Panc1 (cell line): ENCODE measurements around the gene PRKG1.

Source experiments
- POLR2AphosphoS5 ChIP-seq: IDR thresholded peaks from 2 replicates; pipeline ENCODE4 v1.6.1; 2012; ENCODE audit warnings: mild to moderate bottlenecking, low read depth, low read length, moderate library complexity
- SIN3A ChIP-seq: IDR thresholded peaks from 2 replicates; pipeline ENCODE4 v1.6.1; 2012; ENCODE audit warnings: low read depth, mild to moderate bottlenecking, low read length, moderate library complexity, borderline replicate concordance; ENCODE audit not compliant: insufficient read depth
- TF ChIP-seq, protein P1 (sequence below), 2 experiments: IDR thresholded peaks; 2 replicates each; pipeline ENCODE4 v1.6.1; 2011 to 2012; ENCODE audit warnings: low read depth in 2 of 2, control low read depth in 1 of 2, low read length in 1 of 2, mild to moderate bottlenecking in 1 of 2, moderate library complexity in 1 of 2; ENCODE audit not compliant: insufficient read depth in 1 of 2
- TF ChIP-seq, protein P2 (sequence below): fragments of 450-650 bp; IDR thresholded peaks from 2 replicates; pipeline ENCODE4 v1.5.1; 2017; ENCODE audit warnings: mild to moderate bottlenecking

DNA sequence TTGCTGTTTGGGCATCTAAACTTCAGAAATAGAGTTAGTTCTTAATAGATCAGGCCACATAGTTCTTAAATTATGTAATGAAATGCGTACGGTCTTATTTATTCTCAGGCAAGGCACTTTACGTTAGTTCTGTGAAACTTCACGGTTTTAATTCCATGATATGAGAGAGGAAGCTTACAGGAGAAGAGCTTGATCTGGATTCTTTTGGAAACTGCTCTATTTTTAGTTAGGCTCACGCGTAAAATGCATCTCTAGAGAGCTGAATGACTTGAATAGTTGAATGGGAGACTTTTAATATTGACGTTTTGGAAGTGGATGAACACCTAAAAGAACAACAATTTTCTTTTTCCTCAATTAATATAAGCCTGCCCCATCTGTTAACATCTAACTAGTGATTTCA is 71.1 kb downstream of the PRKG1 start:
- TF ChIP-seq, protein P1, sequence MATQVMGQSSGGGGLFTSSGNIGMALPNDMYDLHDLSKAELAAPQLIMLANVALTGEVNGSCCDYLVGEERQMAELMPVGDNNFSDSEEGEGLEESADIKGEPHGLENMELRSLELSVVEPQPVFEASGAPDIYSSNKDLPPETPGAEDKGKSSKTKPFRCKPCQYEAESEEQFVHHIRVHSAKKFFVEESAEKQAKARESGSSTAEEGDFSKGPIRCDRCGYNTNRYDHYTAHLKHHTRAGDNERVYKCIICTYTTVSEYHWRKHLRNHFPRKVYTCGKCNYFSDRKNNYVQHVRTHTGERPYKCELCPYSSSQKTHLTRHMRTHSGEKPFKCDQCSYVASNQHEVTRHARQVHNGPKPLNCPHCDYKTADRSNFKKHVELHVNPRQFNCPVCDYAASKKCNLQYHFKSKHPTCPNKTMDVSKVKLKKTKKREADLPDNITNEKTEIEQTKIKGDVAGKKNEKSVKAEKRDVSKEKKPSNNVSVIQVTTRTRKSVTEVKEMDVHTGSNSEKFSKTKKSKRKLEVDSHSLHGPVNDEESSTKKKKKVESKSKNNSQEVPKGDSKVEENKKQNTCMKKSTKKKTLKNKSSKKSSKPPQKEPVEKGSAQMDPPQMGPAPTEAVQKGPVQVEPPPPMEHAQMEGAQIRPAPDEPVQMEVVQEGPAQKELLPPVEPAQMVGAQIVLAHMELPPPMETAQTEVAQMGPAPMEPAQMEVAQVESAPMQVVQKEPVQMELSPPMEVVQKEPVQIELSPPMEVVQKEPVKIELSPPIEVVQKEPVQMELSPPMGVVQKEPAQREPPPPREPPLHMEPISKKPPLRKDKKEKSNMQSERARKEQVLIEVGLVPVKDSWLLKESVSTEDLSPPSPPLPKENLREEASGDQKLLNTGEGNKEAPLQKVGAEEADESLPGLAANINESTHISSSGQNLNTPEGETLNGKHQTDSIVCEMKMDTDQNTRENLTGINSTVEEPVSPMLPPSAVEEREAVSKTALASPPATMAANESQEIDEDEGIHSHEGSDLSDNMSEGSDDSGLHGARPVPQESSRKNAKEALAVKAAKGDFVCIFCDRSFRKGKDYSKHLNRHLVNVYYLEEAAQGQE (IDR thresholded peaks at IDR 0.05; ENCODE audit: insufficient read depth in 1 of 2, low read depth in 2 of 2, low read length in 1 of 2) = no peak
- TF ChIP-seq POLR2AphosphoS5 (no peak), SIN3A (no peak)
- TF ChIP-seq, protein P2, sequence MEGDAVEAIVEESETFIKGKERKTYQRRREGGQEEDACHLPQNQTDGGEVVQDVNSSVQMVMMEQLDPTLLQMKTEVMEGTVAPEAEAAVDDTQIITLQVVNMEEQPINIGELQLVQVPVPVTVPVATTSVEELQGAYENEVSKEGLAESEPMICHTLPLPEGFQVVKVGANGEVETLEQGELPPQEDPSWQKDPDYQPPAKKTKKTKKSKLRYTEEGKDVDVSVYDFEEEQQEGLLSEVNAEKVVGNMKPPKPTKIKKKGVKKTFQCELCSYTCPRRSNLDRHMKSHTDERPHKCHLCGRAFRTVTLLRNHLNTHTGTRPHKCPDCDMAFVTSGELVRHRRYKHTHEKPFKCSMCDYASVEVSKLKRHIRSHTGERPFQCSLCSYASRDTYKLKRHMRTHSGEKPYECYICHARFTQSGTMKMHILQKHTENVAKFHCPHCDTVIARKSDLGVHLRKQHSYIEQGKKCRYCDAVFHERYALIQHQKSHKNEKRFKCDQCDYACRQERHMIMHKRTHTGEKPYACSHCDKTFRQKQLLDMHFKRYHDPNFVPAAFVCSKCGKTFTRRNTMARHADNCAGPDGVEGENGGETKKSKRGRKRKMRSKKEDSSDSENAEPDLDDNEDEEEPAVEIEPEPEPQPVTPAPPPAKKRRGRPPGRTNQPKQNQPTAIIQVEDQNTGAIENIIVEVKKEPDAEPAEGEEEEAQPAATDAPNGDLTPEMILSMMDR = no peak
